GM12878 (cell line): ENCODE data around the gene SPON2. TPM values are rescaled to one million over a fixed set of nuclear protein-coding genes. Genes with fewer than 3 reads are reported as not detected.

Experiments
- ATAC-seq: fragments of 200-7000 bp; cut with Tn5 transposase; 3 replicates; pipeline ENCODE4 v1.9.1; 2020; ENCODE audit warnings: mild to moderate bottlenecking, moderate library complexity
- BruUV-seq: library from RNA; stranded (reverse); fragments of 400-500 nt; replicated peaks from 2 replicates; lab custom pipeline; 2021; lab: Mats Ljungman, UMichigan
- CTCF ChIA-PET: fragments of 300-600 bp; sonication (Branson Sonifier 250); formaldehyde crosslinking; extraction: SDS; loops from one replicate; lab custom pipeline; 2021; ENCODE audit warnings: inconsistent platforms; lab: Yijun Ruan, JAX
- POLR2A ChIA-PET: fragments of 350-600 bp; formaldehyde crosslinking; extraction: SDS; loops from one replicate; lab custom pipeline; 2021; ENCODE audit warnings: inconsistent platforms; lab: Charles Lee
- RAD21 ChIA-PET: fragments of 300-600 bp; sonication (Branson Sonifier 250); formaldehyde crosslinking; loops from one replicate; lab custom pipeline; 2023; ENCODE audit warnings: antibody characterized with exemption; ENCODE audit not compliant: unreplicated experiment; lab: Charles Lee
- SMC1A ChIA-PET: fragments of 300-600 bp; sonication (Branson Sonifier 250); formaldehyde crosslinking; loops from one replicate; lab custom pipeline; 2023; ENCODE audit not compliant: unreplicated experiment, uncharacterized antibody; lab: Charles Lee
- DNase-seq: peaks from one replicate; pipeline ENCODE4 v3.0.0-alpha.2; 2011; ENCODE audit warnings: low read depth, low spot score
- FAIRE-seq: peaks from 3 replicates; lab custom pipeline; 2011; peaks lifted over from hg19 to GRCh38; lab: Jason Lieb, UNC
- H2AFZ ChIP-seq: 2 replicates; pipeline ENCODE4 v1.6.0; 2011; ENCODE audit warnings: low read depth, low read length, control low read depth; ENCODE audit not compliant: control insufficient read depth
- H3K27ac ChIP-seq: 2 replicates; pipeline ENCODE4 v1.5.1; 2011; ENCODE audit warnings: control low read depth; ENCODE audit not compliant: control insufficient read depth, insufficient read depth
- H3K27me3 ChIP-seq, 2 experiments: replicated peaks in 1 of 2; 2 replicates each; pipeline versions ENCODE4 v1.6.0 to v1.6.1; 2011; ENCODE audit warnings: low read length in 1 of 2; ENCODE audit not compliant: control insufficient read depth in 2 of 2, insufficient read depth in 2 of 2
- H3K36me3 ChIP-seq, 2 experiments: 2 replicates each; pipeline ENCODE4 v1.5.1; 2011; ENCODE audit warnings: low read length in 1 of 2; ENCODE audit not compliant: control insufficient read depth in 2 of 2, insufficient read depth in 2 of 2
- H3K4me1 ChIP-seq: 2 replicates; pipeline ENCODE4 v1.6.1; 2011; ENCODE audit warnings: mild to moderate bottlenecking, low read length, moderate library complexity, mixed read lengths; ENCODE audit not compliant: control insufficient read depth, insufficient read depth
- H3K4me2 ChIP-seq: 2 replicates; pipeline ENCODE4 v1.6.0; 2011; ENCODE audit warnings: control low read depth; ENCODE audit not compliant: control insufficient read depth, insufficient read depth
- H3K4me3 ChIP-seq: fragments of 200-600 bp; sonication (generic); 2 replicates; pipeline ENCODE4 v1.5.1; 2016
- H3K79me2 ChIP-seq: 2 replicates; pipeline ENCODE4 v1.6.0; 2011; ENCODE audit warnings: low read length; ENCODE audit not compliant: control insufficient read depth, insufficient read depth
- H3K9ac ChIP-seq: 2 replicates; pipeline ENCODE4 v1.8.0; 2011; ENCODE audit warnings: low read length, control low read depth, mixed read lengths; ENCODE audit not compliant: control insufficient read depth, insufficient read depth
- H3K9me3 ChIP-seq: replicated peaks from 3 replicates; pipeline ENCODE4 v1.5.1; 2011; ENCODE audit warnings: mild to moderate bottlenecking, low read length; ENCODE audit not compliant: control insufficient read depth, insufficient read depth
- H4K20me1 ChIP-seq: 2 replicates; pipeline ENCODE4 v1.6.0; 2011; ENCODE audit not compliant: control insufficient read depth, insufficient read depth
- NRF1 ChIP-seq: conservative IDR thresholded peaks from 2 replicates; pipeline ENCODE4 v1.6.1; 2011; ENCODE audit warnings: mild to moderate bottlenecking, low read depth, low read length, improper control_type of control experiment
- POLR2A ChIP-seq: IDR thresholded peaks from 2 replicates; pipeline ENCODE4 v1.6.1; 2011; ENCODE audit warnings: low read depth, mild to moderate bottlenecking, low read length
- REST ChIP-seq: IDR thresholded peaks from 2 replicates; pipeline ENCODE4 v1.6.1; 2012; ENCODE audit warnings: mild to moderate bottlenecking, low read depth, low read length
- WGBS: methylation state at CpG from one replicate; pipeline ENCODE4 v1.1.6; 2016; ENCODE audit warnings: low lambda C conversion rate; ENCODE audit not compliant: insufficient replicate concordance, insufficient coverage; ENCODE audit errors: missing lambda C conversion rate; 5-methylcytosine and 5-hydroxymethylcytosine counted together
- in situ Hi-C: fragments of 300-500 bp; cut with MboI; formaldehyde crosslinking; loops from 9 replicates; pipeline ENCODE4 v1.14.3; 2018; ENCODE audit warnings: mixed read lengths
- intact Hi-C: fragments of 100-400 bp; cut with micrococcal nuclease; formaldehyde crosslinking; loops from one replicate; pipeline ENCODE4 v1.14.2; 2022; ENCODE audit not compliant: unreplicated experiment
- polyA plus RNA-seq, 11 experiments: library from polyadenylated mRNA; depleted of rRNA in 4 of 11; unstranded in 6 of 11; stranded (reverse) in 5 of 11; fragments of >200 nt; fragmentation: Nextera tagmentation in 4 of 11; fragmentation: Illumina TruSeq in 1 of 11; extraction: Ambion mirVana in 4 of 11; extraction: Trizol in 1 of 11; gene quantifications; 1 replicate in 1 of 11; 2 replicates in 10 of 11; pipeline versions ENCODE4 v1.2.1 to v1.2.3, GENCODE V29; 2011 to 2016; ENCODE audit warnings: inconsistent platforms in 2 of 11, missing spikeins in 2 of 11, low read depth in 1 of 11
- total RNA-seq, 4 experiments: library from RNA; depleted of rRNA in 3 of 4; stranded (reverse); fragments of >200 nt in 3 of 4; fragmentation: Illumina TruSeq in 1 of 4; extraction: Trizol in 1 of 4; gene quantifications; 2 replicates each; pipeline versions ENCODE4 v1.2.1 to v1.2.3, GENCODE V29; 2013 to 2021

Gene SPON2
- total and polyA plus RNA-seq, 10 of the 15 experiments (the other 5 are each of a cell fraction or from before 2014, with no cell fraction given), result 1.1 to 11.2 (median 7.3) TPM

GRCh38 chr4:1195109-1195671 is 22.8 kb upstream of the SPON2 start:
- ChIA-PET SMC1A (no interaction called here), POLR2A (interaction anchor here (1.2 kb wide), 1 partner anchor 11 kb away, joined by 3 read pairs; no protein-coding TSS in a partner anchor), CTCF (no interaction called here), RAD21 (no interaction called here)
- Histone ChIP-seq H3K9ac (no peak overlapping the region), H3K79me2 (peaks cover 8% of the 10 kb centered on the region), H3K27me3 (no peaks in the 10 kb centered on the region), H3K27ac (no peak overlapping the region), H3K36me3 (no peaks in the 10 kb centered on the region), H3K9me3 (peaks cover 4% of the 10 kb centered on the region; the same call in 2 of the 3 replicates), H4K20me1 (no peaks in the 10 kb centered on the region), H3K4me1 (no peaks in the 10 kb centered on the region), H3K4me3 (no peak overlapping the region), H2AFZ (no peak overlapping the region), H3K4me2 (no peak overlapping the region)
- intact Hi-C loops (no loop called here), in situ Hi-C loops (no loop called here)
- TF ChIP-seq POLR2A (peak; percentile 33; the same call in 1 of the 2 replicates), REST (no peak), NRF1 (no peak)
- DNase-seq (no peak), ATAC-seq (no peak), FAIRE-seq (no peak)
- WGBS, result 77% methylated on average over 23 of the region's 29 CpGs
- BruUV-seq, result no TSS peak
